ENCODE data around the gene PHYKPL. TPM values are rescaled to one million over a fixed set of nuclear protein-coding genes. Genes with fewer than 3 reads are reported as not detected.

The PHYKPL gene
- polyA plus RNA-seq, 1 donor (not counting 4 experiments of a cell fraction or from before 2014, with no cell fraction given), result 38.8 TPM

DNA sequence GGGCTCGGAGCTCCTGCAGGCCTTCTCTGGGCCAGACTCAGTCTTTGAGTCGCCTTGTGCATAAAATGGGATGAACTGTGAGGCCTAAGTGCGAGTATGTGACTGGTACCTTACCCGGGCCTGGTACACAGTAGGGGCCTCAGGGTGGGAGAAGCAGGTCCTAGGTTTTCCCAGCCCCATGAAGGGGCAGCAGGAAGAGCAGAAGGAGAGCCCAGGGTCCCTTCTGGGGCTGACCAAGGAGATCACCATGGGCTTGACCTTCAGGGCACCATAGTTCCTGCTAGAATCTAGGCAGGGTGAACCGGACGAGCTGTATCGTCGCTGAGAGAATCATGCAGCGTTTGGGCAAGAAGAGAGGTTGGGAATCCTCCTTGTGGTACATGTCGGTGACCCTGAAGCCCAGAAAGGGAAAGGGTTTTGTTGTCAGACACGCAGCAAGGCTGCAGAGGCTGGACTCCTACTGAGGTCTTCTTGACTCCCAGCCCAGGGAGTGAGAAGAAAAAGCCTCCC lies 373 bp upstream of the PHYKPL start:
- Histone ChIP-seq H3K79me2 (ENCODE audit: control insufficient read depth, insufficient read depth, low read length) (peaks cover 29% of the 10 kb centered on the region), H3K27ac (ENCODE audit: control insufficient read depth, insufficient read depth, low read length) (no peak overlapping the region), H3K9ac (ENCODE audit: control insufficient read depth, extremely low read depth, insufficient read depth, low read length) (no peak overlapping the region), H3K4me1 (ENCODE audit: control insufficient read depth, extremely low read depth, insufficient read depth, low read length) (peaks cover 32% of the 10 kb centered on the region), H3K4me2 (ENCODE audit: control insufficient read depth, extremely low read depth, insufficient read depth, low read depth, low read length) (peak overlapping the region; percentile 20), H2AFZ (ENCODE audit: control insufficient read depth, low read length) (peak overlapping the region; percentile 3), H4K20me1 (ENCODE audit: control insufficient read depth, extremely low read depth, insufficient read depth, low read length) (no peaks in the 10 kb centered on the region), H3K9me3 (ENCODE audit: control insufficient read depth, low read depth, low read length) (no peaks in the 10 kb centered on the region), H3K4me3 (ENCODE audit: control insufficient read depth in 2 of 3, extremely low read depth in 1 of 3, insufficient read depth in 2 of 3, low read depth in 1 of 3, low read length in 3 of 3) (peak overlapping the region in 1 of 3 experiments; percentile 62), H3K9me1 (ENCODE audit: control insufficient read depth, extremely low read depth, insufficient read depth, low read length) (no peaks in the 10 kb centered on the region), H3K36me3 (ENCODE audit: control insufficient read depth in 2 of 2, extremely low read depth in 1 of 2, insufficient read depth in 2 of 2, low read length in 2 of 2) (peaks cover 3 to 18% of the 10 kb centered on the region in 2 experiments), H3K27me3 (ENCODE audit: control insufficient read depth, extremely low read depth, insufficient read depth, low read length) (no peaks in the 10 kb centered on the region)
- FAIRE-seq (no peak), DNase-seq (ENCODE audit: low read depth, low spot score) (no peak)
- dilution Hi-C loops (cut with MboI; ENCODE audit: extremely low pct_ligation_motif_present, low sequenced_read_pairs), result no loop called here
- no peak for TF ChIP-seq EZH2 (IDR thresholded peaks at IDR 0.05; ENCODE audit: low read length)
- no peak for TF ChIP-seq CTCF (optimal IDR thresholded peaks at IDR 0.05 in 1 of 3, IDR thresholded peaks at IDR 0.05 in 1 of 3, conservative IDR thresholded peaks at IDR 0.05 in 1 of 3; ENCODE audit: extremely low read depth in 1 of 3, insufficient read depth in 2 of 3, low read length in 3 of 3)

GRCh38 chr5:178231539-178232123 lies 971 bp downstream of the PHYKPL start:
- H4K20me1 ChIP-seq (ENCODE audit: control insufficient read depth, extremely low read depth, insufficient read depth, low read length), result peaks cover 4% of the 10 kb centered on the region
- dilution Hi-C loops (cut with MboI; ENCODE audit: extremely low pct_ligation_motif_present, low sequenced_read_pairs), result no loop called here
- no peaks in the 10 kb centered on the region for H3K9me1 ChIP-seq (ENCODE audit: control insufficient read depth, extremely low read depth, insufficient read depth, low read length)
- H3K9ac ChIP-seq (ENCODE audit: control insufficient read depth, extremely low read depth, insufficient read depth, low read length), result peak overlapping the region; percentile 73
- H2AFZ ChIP-seq (ENCODE audit: control insufficient read depth, low read length), result no peak overlapping the region
- peak overlapping the region; percentile 86 for H3K4me2 ChIP-seq (ENCODE audit: control insufficient read depth, extremely low read depth, insufficient read depth, low read depth, low read length)
- DNase-seq (ENCODE audit: low read depth, low spot score) (no peak), FAIRE-seq (no peak)
- no peaks in the 10 kb centered on the region for H3K9me3 ChIP-seq (ENCODE audit: control insufficient read depth, low read depth, low read length)
- peaks cover 29% of the 10 kb centered on the region for H3K4me1 ChIP-seq (ENCODE audit: control insufficient read depth, extremely low read depth, insufficient read depth, low read length)
- peaks cover 29% of the 10 kb centered on the region for H3K79me2 ChIP-seq (ENCODE audit: control insufficient read depth, insufficient read depth, low read length)
- H3K36me3 ChIP-seq (ENCODE audit: control insufficient read depth in 2 of 2, extremely low read depth in 1 of 2, insufficient read depth in 2 of 2, low read length in 2 of 2), result peaks cover 9 to 22% of the 10 kb centered on the region in 2 experiments
- no peaks in the 10 kb centered on the region for H3K27me3 ChIP-seq (ENCODE audit: control insufficient read depth, extremely low read depth, insufficient read depth, low read length)
- TF ChIP-seq CTCF (optimal IDR thresholded peaks at IDR 0.05 in 1 of 3, IDR thresholded peaks at IDR 0.05 in 1 of 3, conservative IDR thresholded peaks at IDR 0.05 in 1 of 3; ENCODE audit: extremely low read depth in 1 of 3, insufficient read depth in 2 of 3, low read length in 3 of 3) (no peak), EZH2 (IDR thresholded peaks at IDR 0.05; ENCODE audit: low read length) (no peak)
- H3K27ac ChIP-seq (ENCODE audit: control insufficient read depth, insufficient read depth, low read length), result peak overlapping the region; percentile 29
- H3K4me3 ChIP-seq (ENCODE audit: control insufficient read depth in 2 of 3, extremely low read depth in 1 of 3, insufficient read depth in 2 of 3, low read depth in 1 of 3, low read length in 3 of 3), result peak overlapping the region; percentile 61 to 75 (median 62)
